Glomerular visceral epithelial cell (primary cell): ENCODE measurements around the gene SAP25.
"Not testable (repeated sequence)": the region's sequence is repeated elsewhere in the genome, so short reads cannot be mapped to it uniquely, and the experiment has no call there.

Experiments
- DNase-seq: peaks from one replicate; pipeline ENCODE4 v3.0.0-alpha.2; 2016; ENCODE audit errors: extremely low spot score

SAP25 gene

GRCh38 chr7:100535982-100536381 lies 37.7 kb downstream of the SAP25 start:
- DNase-seq, result not testable (repeated sequence)

GRCh38 chr7:100532165-100533022 lies 41.3 kb downstream of the SAP25 start:
- DNase-seq, result no peak

GRCh38 chr7:100528108-100528866 lies 45.4 kb downstream of the SAP25 start:
- DNase-seq, result not testable (repeated sequence)

GRCh38 chr7:100523192-100523591 lies 50.5 kb downstream of the SAP25 start:
- not testable (repeated sequence) for DNase-seq
